IMR-90 (cell line): ENCODE data around the gene NCOA3. TPM values are rescaled to one million over a fixed set of nuclear protein-coding genes. Genes with fewer than 3 reads are reported as not detected.

Experiments used
- ATAC-seq: fragments of 200-7000 bp; cut with Tn5 transposase; 2 replicates; pipeline ENCODE4 v1.9.1; 2020; ENCODE audit warnings: low read depth, mild to moderate bottlenecking, moderate library complexity
- BruUV-seq: library from RNA; stranded (reverse); fragments of 400-500 nt; replicated peaks from 2 replicates; lab custom pipeline; 2021; lab: Mats Ljungman, UMichigan
- CTCF ChIA-PET: fragments of 300-600 bp; formaldehyde crosslinking; extraction: SDS; loops from one replicate; lab custom pipeline; 2021; ENCODE audit warnings: antibody characterized with exemption; lab: Yijun Ruan, JAX
- POLR2A ChIA-PET: fragments of 300-600 bp; sonication (Branson Sonifier 250); formaldehyde crosslinking; loops from one replicate; lab custom pipeline; 2022; ENCODE audit warnings: antibody characterized with exemption; ENCODE audit not compliant: unreplicated experiment; lab: Charles Lee
- DNase-seq: peaks from one replicate; pipeline ENCODE4 v3.0.0; 2013
- H2AFZ ChIP-seq: replicated peaks from 2 replicates; pipeline ENCODE3; 2013; ENCODE audit warnings: low read length, mild to moderate bottlenecking; ENCODE audit not compliant: poor library complexity
- H2AK5ac ChIP-seq: 2 replicates; pipeline ENCODE4 v1.6.1; 2013; ENCODE audit warnings: low read depth, low read length, inconsistent platforms
- H2AK9ac ChIP-seq: replicated peaks from 2 replicates; pipeline ENCODE3; 2013; ENCODE audit warnings: mild to moderate bottlenecking, low read depth, low read length, moderate library complexity; ENCODE audit not compliant: poor library complexity
- H2BK120ac ChIP-seq: 2 replicates; pipeline ENCODE4 v1.6.1; 2013; ENCODE audit warnings: low read depth, low read length, inconsistent platforms
- H2BK15ac ChIP-seq: 3 replicates; pipeline ENCODE4 v1.6.1; 2013; ENCODE audit warnings: low read depth, low read length, inconsistent platforms
- H2BK20ac ChIP-seq: 2 replicates; pipeline ENCODE4 v1.6.1; 2013; ENCODE audit warnings: low read depth, mild to moderate bottlenecking, inconsistent platforms, low read length, moderate library complexity
- H2BK5ac ChIP-seq: 2 replicates; pipeline ENCODE4 v1.6.1; 2013; ENCODE audit warnings: mild to moderate bottlenecking, low read depth, low read length, inconsistent platforms; ENCODE audit not compliant: poor library complexity, severe bottlenecking
- H3K14ac ChIP-seq: replicated peaks from 2 replicates; pipeline ENCODE4 v1.6.1; 2013; ENCODE audit warnings: low read depth, low read length, inconsistent platforms
- H3K18ac ChIP-seq: 2 replicates; pipeline ENCODE4 v1.6.1; 2013; ENCODE audit warnings: low read depth, low read length, control low read depth
- H3K23ac ChIP-seq: 2 replicates; pipeline ENCODE4 v1.6.1; 2013; ENCODE audit warnings: low read depth, low read length, inconsistent platforms
- H3K27ac ChIP-seq: 2 replicates; pipeline ENCODE4 v1.5.1; 2013; ENCODE audit warnings: mild to moderate bottlenecking, control low read depth, low read length; ENCODE audit not compliant: insufficient read depth
- H3K27me3 ChIP-seq: 2 replicates; pipeline ENCODE4 v1.6.1; 2013; ENCODE audit warnings: low read length; ENCODE audit not compliant: control insufficient read depth, insufficient read depth
- H3K36me3 ChIP-seq: 2 replicates; pipeline ENCODE4 v1.6.1; 2013; ENCODE audit warnings: low read length, mixed read lengths; ENCODE audit not compliant: control insufficient read depth, insufficient read depth
- H3K4ac ChIP-seq: 2 replicates; pipeline ENCODE4 v1.6.1; 2013; ENCODE audit warnings: low read depth, low read length, inconsistent platforms
- H3K4me1 ChIP-seq: 2 replicates; pipeline ENCODE4 v1.6.1; 2013; ENCODE audit warnings: low read length, mixed read lengths; ENCODE audit not compliant: control insufficient read depth, insufficient read depth
- H3K4me2 ChIP-seq: 2 replicates; pipeline ENCODE4 v1.6.1; 2013; ENCODE audit warnings: low read depth, mild to moderate bottlenecking, control low read depth, low read length, moderate library complexity
- H3K4me3 ChIP-seq: 2 replicates; pipeline ENCODE4 v1.5.1; 2013; ENCODE audit warnings: low read depth, mild to moderate bottlenecking, control low read depth, low read length, moderate library complexity; ENCODE audit not compliant: insufficient read depth
- H3K56ac ChIP-seq: 2 replicates; pipeline ENCODE4 v1.6.1; 2013; ENCODE audit warnings: low read length, inconsistent platforms; ENCODE audit not compliant: insufficient read depth; ENCODE audit errors: extremely low read depth
- H3K79me1 ChIP-seq, 2 experiments: 2 replicates each; pipeline ENCODE4 v1.6.1; 2013; ENCODE audit warnings: low read length in 2 of 2, inconsistent platforms in 1 of 2, low read depth in 1 of 2
- H3K9ac ChIP-seq: 2 replicates; pipeline ENCODE4 v1.6.1; 2013; ENCODE audit warnings: low read depth, low read length, control low read depth
- H3K9me1 ChIP-seq: 2 replicates; pipeline ENCODE4 v1.6.1; 2013; ENCODE audit warnings: low read length, inconsistent platforms; ENCODE audit not compliant: insufficient read depth
- H3K9me3 ChIP-seq: 2 replicates; pipeline ENCODE4 v1.6.1; 2013; ENCODE audit warnings: low read length; ENCODE audit not compliant: control insufficient read depth, insufficient read depth
- H4K20me1 ChIP-seq: 2 replicates; pipeline ENCODE4 v1.6.1; 2013; ENCODE audit warnings: low read length, inconsistent platforms; ENCODE audit not compliant: insufficient read depth
- H4K5ac ChIP-seq: 2 replicates; pipeline ENCODE4 v1.6.1; 2013; ENCODE audit warnings: mild to moderate bottlenecking, low read depth, low read length, control low read depth
- H4K8ac ChIP-seq, 2 experiments: 2 replicates each; pipeline ENCODE4 v1.6.1; 2013; ENCODE audit warnings: low read depth in 2 of 2, low read length in 2 of 2, control low read depth in 1 of 2, inconsistent platforms in 1 of 2
- H4K91ac ChIP-seq: 2 replicates; pipeline ENCODE4 v1.6.1; 2013; ENCODE audit warnings: low read depth, low read length, inconsistent platforms; ENCODE audit not compliant: insufficient read depth
- BHLHE40 ChIP-seq: fragments of 150-350 bp; IDR thresholded peaks from 2 replicates; pipeline ENCODE4 v1.6.1; 2016; ENCODE audit warnings: mild to moderate bottlenecking, low read depth, low read length
- CEBPB ChIP-seq: IDR thresholded peaks from 2 replicates; pipeline ENCODE4 v1.6.1; 2012; ENCODE audit warnings: low read depth, low read length, improper control_type of control experiment
- CHD1 ChIP-seq: IDR thresholded peaks from 2 replicates; pipeline ENCODE4 v1.6.1; 2012; ENCODE audit warnings: low read depth, low read length, improper control_type of control experiment
- FOS ChIP-seq: fragments of 150-350 bp; IDR thresholded peaks from 2 replicates; pipeline ENCODE4 v1.6.1; 2016; ENCODE audit warnings: low read depth, low read length
- MAFK ChIP-seq: IDR thresholded peaks from 2 replicates; pipeline ENCODE4 v1.6.1; 2012; ENCODE audit warnings: low read depth, low read length, improper control_type of control experiment
- MXI1 ChIP-seq: IDR thresholded peaks from 2 replicates; pipeline ENCODE4 v1.6.1; 2012; ENCODE audit warnings: low read depth, mild to moderate bottlenecking, low read length, moderate library complexity, borderline replicate concordance
- POLR2A ChIP-seq: IDR thresholded peaks from 2 replicates; pipeline ENCODE4 v1.6.1; 2012; ENCODE audit warnings: mild to moderate bottlenecking, low read depth, low read length
- RAD21 ChIP-seq: IDR thresholded peaks from 2 replicates; pipeline ENCODE4 v1.6.1; 2012; ENCODE audit warnings: low read length, improper control_type of control experiment
- RCOR1 ChIP-seq: IDR thresholded peaks from 2 replicates; pipeline ENCODE4 v1.6.1; 2012; ENCODE audit warnings: mild to moderate bottlenecking, low read length, improper control_type of control experiment; ENCODE audit not compliant: insufficient replicate concordance
- RFX5 ChIP-seq: IDR thresholded peaks from 2 replicates; pipeline ENCODE4 v1.8.0; 2012; ENCODE audit warnings: low read depth, mild to moderate bottlenecking, low read length, moderate library complexity
- SMC3 ChIP-seq: fragments of 150-350 bp; IDR thresholded peaks from 2 replicates; pipeline ENCODE4 v1.6.1; 2016; ENCODE audit warnings: low read depth, mild to moderate bottlenecking, antibody characterized with exemption, low read length, moderate library complexity
- WGBS, 2 experiments: methylation state at CpG; one replicate each; pipeline versions ENCODE4 v1.1.5 to v1.1.7; 2013; ENCODE audit warnings: missing lambda C conversion rate in 2 of 2; ENCODE audit not compliant: insufficient read length in 1 of 2; ENCODE audit errors: extremely low coverage in 2 of 2; 5-methylcytosine and 5-hydroxymethylcytosine counted together
- dilution Hi-C: fragments of 300-500 bp; cut with HindIII; formaldehyde crosslinking; loops from one replicate; pipeline ENCODE4 v1.14.3; 2018; ENCODE audit warnings: low sequenced_read_pairs; ENCODE audit not compliant: unreplicated experiment
- in situ Hi-C: fragments of 300-500 bp; cut with MboI; formaldehyde crosslinking; loops from 3 replicates; pipeline ENCODE4 v1.14.3; 2019; ENCODE audit warnings: low sequenced_read_pairs, inconsistent platforms, mixed read lengths
- intact Hi-C: fragments of 100-400 bp; cut with micrococcal nuclease; formaldehyde crosslinking; loops from 2 replicates; pipeline ENCODE4 v1.10.0; 2022
- polyA plus RNA-seq, 3 experiments: library from polyadenylated mRNA; depleted of rRNA; stranded (reverse); fragments of >200 nt; gene quantifications; 2 replicates each; pipeline ENCODE4 v1.2.3, GENCODE V29; 2012; ENCODE audit warnings: low replicate concordance in 1 of 3
- total RNA-seq: library from RNA; depleted of rRNA; stranded (reverse); fragments of >200 nt; gene quantifications from 2 replicates; pipeline ENCODE4 v1.2.3, GENCODE V29; 2012
- TF ChIP-seq, protein P1 (sequence below): conservative IDR thresholded peaks from 2 replicates; pipeline ENCODE4 v1.5.1; 2012; ENCODE audit warnings: mild to moderate bottlenecking, low read depth, low read length, improper control_type of control experiment

NCOA3 gene
- total and polyA plus RNA-seq, 2 of the 4 experiments (the other 2 are of a cell fraction), result 8.8 to 29.0 TPM

- ChIA-PET POLR2A (no interaction called here), CTCF (no interaction called here)
- dilution Hi-C loops (no loop called here), in situ Hi-C loops (loop anchor here (25.0 kb wide), 1 partner anchor 1258 kb away; the partner anchor contains the start of gene ARFGEF2), intact Hi-C loops (no loop called here)
- peaks cover 0 to 2% of the 10 kb centered on the region in 2 experiments; a peak in 1 of 4 replicates for H3K79me1 ChIP-seq
- H4K5ac ChIP-seq, result no peak overlapping the region
- no peak overlapping the region for H3K4ac ChIP-seq
- H2AK5ac ChIP-seq, result no peak overlapping the region
- no peak overlapping the region for H3K56ac ChIP-seq
- no peak overlapping the region for H3K4me2 ChIP-seq
- no peaks in the 10 kb centered on the region for H3K4me1 ChIP-seq
- H4K8ac ChIP-seq, result no peak overlapping the region
- H3K9ac ChIP-seq, result no peak overlapping the region
- ATAC-seq (no peak), DNase-seq (no peak)
- no peak overlapping the region for H3K18ac ChIP-seq
- H3K9me1 ChIP-seq, result no peaks in the 10 kb centered on the region
- H3K9me3 ChIP-seq, result no peaks in the 10 kb centered on the region
- no peak overlapping the region for H2AK9ac ChIP-seq
- no peak overlapping the region for H3K27ac ChIP-seq
- no peak overlapping the region for H2AFZ ChIP-seq
- peaks cover 26% of the 10 kb centered on the region for H3K36me3 ChIP-seq
- no TSS peak for BruUV-seq
- no peak overlapping the region for H2BK15ac ChIP-seq
- no peak overlapping the region for H2BK20ac ChIP-seq
- no peaks in the 10 kb centered on the region for H4K20me1 ChIP-seq
- H2BK120ac ChIP-seq, result no peak overlapping the region
- no peak overlapping the region for H2BK5ac ChIP-seq
- H3K23ac ChIP-seq, result no peak overlapping the region
- H3K4me3 ChIP-seq, result no peak overlapping the region
- H3K27me3 ChIP-seq, result no peaks in the 10 kb centered on the region
- H3K14ac ChIP-seq, result no peak overlapping the region
- TF ChIP-seq MXI1 (no peak), FOS (no peak), MAFK (no peak), POLR2A (no peak), CHD1 (no peak), RFX5 (no peak), RAD21 (no peak), BHLHE40 (no peak), CEBPB (no peak), RCOR1 (no peak), SMC3 (no peak)
- TF ChIP-seq, protein P1, sequence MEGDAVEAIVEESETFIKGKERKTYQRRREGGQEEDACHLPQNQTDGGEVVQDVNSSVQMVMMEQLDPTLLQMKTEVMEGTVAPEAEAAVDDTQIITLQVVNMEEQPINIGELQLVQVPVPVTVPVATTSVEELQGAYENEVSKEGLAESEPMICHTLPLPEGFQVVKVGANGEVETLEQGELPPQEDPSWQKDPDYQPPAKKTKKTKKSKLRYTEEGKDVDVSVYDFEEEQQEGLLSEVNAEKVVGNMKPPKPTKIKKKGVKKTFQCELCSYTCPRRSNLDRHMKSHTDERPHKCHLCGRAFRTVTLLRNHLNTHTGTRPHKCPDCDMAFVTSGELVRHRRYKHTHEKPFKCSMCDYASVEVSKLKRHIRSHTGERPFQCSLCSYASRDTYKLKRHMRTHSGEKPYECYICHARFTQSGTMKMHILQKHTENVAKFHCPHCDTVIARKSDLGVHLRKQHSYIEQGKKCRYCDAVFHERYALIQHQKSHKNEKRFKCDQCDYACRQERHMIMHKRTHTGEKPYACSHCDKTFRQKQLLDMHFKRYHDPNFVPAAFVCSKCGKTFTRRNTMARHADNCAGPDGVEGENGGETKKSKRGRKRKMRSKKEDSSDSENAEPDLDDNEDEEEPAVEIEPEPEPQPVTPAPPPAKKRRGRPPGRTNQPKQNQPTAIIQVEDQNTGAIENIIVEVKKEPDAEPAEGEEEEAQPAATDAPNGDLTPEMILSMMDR, result no peak
- WGBS, 2 experiments, result no CpG with 5 or more reads among the region's 2 CpGs
- H4K91ac ChIP-seq, result no peak overlapping the region
Measured at GRCh38 chr20:47653869-47654268, 152.2 kb downstream of the NCOA3 start.
